GM18520 (cell line): ENCODE data around the gene COMMD6.

Source experiments
- ATAC-seq: cut with Tn5 transposase; IDR thresholded peaks from one replicate; pipeline ENCODE4 v1.9.1; 2021; ENCODE audit not compliant: unreplicated experiment

Gene COMMD6

DNA sequence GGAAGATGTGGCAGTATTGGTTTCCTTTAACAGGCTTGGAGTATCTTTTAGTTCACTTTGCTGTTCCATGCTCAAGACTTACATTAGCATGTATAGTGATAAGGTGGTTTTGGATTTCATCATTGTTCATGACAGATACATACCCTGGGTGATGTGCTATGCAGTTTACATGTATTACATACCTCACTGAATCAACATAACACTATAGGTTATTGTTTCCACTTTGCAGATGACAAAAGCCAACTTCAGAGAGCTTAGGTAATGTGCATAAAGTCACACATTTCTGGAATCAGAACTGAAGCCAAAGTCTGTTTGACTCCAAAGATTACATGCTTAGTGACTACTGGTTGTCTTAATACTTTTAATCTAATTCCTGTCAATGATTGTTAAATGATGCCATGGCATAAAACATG, 7.1 kb downstream of the COMMD6 start:
- ATAC-seq, result no peak

DNA sequence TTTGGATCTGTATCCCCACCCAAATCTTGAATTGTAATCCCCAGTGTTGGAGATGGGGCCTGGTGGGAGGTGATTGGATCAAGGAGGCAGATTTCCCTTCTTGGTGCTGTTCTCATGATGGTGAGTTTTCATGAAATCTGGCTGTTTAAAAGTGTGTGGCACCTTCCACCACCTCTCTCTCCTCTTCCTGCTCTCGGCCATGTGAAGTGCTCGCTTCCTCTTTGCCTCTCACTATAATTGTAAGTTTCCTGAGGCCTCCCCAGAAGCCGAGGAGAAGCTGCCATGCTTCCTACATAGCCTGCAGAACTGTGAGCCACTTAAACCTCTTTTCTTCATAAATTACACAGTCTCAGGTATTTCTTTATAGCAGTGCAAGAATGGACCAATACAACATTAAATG, 15.7 kb downstream of the COMMD6 start:
- no peak for ATAC-seq

DNA sequence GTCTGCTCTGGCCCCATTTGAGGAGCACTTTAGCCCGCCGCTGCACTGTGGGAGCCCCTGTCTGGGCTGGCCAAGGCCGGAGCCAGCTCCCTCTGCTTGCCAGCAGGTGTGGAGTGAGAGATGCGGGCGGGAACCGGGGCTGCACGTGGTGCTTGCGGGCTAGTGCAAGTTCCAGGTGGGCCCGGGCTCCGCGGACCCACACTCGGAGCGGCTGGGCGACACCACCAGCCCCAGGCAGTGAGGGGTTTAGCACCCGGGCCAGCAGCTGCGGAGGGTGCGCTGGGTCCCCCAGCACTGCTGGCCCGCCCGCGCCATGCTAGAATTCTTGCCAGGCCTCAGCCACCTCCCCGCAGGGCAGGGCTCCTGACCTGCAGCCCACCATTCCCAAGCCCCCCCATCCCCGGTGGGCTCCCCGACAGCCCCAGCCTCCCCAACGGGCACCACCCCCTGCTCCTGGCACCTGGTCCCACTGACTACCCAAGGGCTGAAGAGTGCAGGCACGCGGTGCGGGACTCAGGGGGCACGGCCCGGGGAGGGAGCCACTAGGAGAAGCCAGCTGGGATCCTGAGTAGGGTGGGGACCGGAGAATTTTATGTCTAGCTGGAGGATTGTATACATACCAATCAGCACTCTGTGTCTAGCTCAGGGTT, 19.1 kb downstream of the COMMD6 start:
- no peak for ATAC-seq

DNA sequence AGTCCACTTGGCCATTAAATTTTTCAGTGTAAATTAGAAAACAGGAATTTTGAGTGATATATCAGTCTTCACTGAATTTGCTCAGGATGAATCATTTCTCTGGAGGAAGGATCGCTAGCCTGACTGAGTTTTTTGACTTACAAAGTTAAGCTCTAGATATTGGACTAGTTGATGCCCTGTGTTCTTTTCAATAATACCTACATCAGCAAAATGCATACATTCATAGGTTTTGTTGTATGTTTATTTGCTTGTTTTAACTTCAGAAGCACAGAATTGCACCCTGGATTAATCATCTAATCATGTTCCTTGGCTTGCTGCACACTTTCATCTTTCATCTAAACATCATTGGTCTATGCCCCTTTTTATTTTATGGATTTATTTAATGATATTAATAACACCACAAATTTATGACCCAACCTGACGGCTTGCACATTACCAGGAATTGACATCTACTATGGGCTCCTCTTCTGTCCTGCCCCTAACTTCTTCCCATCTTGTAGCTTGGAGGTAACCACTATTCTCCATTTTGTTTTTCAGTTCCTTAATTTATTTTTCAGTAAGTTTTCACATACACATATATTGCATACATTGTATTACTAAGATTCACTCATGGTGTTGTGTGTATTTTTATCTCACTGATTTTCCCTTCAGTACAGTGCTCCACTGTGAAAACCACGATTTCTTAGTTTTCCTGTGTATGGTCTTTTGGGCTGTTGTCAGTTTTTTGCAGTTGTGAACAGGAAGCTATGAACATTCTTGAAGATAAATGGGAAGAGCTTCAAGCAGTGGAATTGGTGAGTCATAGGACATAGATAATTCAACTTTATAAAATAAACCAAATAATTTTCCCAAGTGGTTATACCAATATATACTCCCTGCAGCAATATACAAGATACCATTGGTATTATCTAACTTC, 23.3 kb downstream of the COMMD6 start:
- ATAC-seq, result no peak

DNA sequence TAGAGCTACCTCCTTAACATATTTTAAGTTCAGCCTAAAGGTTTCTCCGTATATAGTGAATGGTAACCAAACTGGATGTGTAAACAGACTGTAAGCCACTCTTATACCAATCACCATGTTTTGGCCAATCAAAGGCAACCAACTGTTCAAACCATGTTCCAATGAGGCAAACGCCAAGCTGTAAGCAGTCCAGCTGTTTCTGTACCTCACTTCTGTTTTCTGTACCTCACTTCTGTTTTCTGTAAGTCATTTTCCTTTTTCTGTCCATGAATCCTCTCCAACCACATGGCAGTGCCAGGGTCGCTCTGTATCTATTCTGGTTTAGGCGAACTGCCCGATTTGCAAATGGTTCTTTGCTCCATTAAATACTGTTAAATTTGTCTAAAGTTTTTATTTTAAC, 24.4 kb downstream of the COMMD6 start:
- no peak for ATAC-seq

DNA sequence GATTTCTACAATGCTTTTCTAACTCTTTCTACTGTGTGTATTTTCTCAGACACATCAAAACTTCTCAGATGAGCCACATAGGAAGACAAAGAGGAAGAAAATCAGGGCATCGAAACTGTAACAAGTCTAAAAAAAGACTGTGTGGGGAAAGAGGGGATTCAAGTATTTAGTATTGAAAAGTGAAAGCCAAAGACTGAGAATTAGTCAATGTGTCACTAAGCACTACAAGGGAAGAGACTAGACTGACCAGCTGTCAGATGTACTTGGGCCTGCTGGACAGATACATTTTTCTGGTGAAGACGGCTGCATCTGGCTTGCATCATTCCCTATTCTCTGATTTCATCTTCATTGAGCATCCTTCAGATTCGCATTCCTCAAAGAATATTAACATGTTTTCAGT, 25.4 kb downstream of the COMMD6 start:
- peak; percentile 83 for ATAC-seq

DNA sequence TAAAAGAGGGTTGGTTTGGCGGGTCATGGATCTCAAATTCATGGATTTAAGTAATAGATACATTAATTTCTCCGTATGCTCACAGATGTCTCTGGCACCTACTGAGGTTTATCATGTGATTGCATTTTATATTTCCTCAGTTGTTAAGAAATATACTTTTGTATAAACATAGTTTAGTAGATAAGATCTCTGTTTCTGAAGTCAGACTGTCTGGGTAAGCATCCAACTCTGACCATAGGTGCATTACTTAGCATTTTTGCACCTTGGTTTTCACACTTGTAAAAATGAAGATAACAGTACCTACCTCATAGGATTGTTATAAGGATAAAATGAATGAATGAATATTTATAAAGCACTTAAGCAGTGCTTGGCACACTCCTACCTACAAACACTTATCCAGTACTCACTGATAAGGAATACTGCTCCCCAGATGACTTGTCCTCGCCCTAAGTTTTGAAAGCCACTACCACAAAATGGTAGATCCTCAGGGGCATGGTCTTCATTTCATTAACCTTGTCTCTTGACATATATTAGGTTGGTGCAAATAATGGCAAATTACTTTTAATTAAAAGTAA, 26.5 kb downstream of the COMMD6 start:
- no peak for ATAC-seq

DNA sequence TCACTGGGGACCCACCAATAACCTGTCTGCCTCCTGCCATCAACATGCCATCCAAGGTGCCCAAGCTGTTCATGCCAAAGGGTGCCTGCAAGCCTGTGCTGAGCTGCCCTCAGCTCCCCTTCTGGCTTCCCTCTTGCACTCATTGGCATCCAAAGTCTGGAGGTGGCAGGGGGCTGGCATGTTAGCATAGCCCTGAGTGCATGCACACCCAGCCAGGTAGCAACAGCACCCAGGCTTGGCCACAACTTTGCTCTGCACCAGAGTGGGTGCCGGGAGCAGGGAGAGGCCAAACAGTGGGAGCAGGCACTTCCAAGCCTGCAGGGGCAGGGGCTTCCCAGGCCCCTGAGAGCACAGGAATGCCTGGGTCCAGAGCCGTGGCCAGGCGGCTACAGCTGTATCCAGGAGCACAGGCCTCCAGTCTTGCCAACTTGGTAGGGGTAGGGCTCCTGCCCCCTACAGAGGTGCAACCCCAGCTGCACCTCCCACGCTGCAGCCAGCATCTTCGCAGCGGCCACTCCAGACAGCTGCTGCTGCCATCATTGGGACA, 29.6 kb downstream of the COMMD6 start:
- ATAC-seq, result no peak

DNA sequence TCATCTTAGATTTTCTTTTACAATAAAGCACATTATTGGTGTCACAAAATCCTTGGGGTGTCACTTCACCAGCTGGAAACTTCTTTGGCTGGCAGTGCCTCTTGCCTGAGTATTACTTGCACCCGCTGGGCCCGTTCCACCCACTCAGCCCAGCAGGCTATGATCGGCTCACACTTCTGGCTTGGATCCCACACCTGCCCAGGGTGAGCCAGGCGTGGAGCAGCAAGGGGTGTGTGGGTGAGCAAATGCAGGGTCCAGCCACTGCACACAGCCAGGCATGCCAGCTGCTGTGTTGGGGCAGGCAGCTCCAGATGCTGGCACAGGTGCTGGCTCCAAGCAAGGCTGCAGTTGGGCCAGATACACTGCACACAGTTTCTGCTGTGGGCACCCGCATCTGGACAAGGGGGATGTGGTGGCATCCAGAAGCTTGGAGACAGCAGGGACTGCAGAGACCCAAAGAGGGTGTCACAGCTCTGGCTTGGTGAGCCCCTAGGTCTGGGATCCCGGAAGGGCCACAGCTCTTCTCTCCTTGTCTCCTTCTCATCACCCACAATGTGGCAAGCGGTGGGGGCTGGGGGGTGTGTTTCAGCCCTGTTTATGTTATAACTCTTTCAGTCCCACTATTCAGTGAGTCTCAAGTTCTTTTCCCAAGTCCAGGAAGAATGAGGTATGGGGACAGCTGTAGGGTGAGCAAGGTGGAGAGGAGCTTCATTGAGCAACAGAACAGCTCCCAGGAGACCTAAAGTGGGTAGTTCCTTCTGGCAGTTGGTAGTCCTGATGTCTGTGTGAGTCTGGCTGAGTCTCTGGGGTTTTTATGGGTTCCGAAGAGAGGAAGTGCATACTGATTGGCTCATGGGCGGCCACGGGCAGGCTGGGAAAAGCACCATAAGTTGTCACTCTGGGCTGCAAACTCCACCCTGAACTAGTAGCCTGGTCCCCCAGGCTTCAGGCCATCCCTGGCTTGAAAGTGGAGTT, 30.3 kb downstream of the COMMD6 start:
- ATAC-seq, result peak; percentile 31

DNA sequence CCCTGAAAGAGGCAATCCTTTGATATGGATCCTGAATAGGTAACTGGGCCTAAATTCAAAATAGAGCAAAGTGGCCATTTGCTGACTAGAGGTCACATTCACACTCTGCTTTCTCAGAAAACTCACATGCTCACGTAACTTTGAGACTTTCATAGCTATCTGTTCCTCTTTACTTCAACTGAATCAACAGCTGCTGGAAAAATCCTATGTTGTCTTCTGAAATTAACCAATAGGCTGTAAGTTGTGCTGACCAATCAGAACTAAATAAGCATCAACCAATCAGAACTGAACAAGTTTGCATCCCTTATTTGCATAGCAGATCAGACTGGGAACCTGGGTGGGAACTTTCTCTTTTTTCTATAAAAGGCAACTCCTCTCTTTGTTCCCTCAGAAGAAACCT, 31.6 kb downstream of the COMMD6 start:
- ATAC-seq, result no peak

DNA sequence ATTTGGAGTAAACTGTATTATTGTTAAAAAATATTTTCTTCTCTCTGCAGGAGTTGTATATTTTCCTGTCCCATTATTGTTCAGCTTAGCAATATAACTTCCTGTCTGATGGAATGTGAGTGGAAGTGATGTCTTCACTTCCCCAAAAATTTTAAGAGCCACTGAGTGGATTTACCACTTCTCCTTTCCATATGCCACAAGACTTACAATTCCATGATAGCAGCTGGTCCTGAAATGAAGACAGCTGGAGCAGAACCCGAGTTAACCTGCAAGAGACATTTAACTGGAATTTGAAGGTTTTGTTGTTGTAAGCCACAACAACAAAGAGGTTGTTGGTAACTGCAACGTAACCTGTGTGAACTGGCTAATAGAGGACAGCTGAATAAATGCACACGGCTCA, 32.3 kb downstream of the COMMD6 start:
- ATAC-seq, result no peak

DNA sequence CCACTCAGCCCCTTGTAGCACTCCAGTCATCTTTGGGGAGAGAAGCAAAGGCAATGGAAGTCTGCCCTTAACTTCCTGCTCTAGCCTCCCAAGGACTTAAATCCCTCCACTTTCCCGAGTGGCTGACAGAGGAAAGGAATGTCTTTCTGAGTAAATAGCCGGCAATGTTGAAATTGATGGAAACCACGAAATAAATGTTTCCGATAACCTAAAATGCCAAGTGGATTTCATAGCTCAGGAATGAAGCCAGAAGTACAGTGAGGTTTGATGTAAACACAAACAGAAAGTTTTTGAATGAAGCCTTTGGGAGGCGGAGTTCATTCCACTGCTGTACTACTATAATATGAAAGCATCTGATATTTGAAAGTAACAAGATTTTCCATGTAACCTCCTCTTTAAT, 41.7 kb downstream of the COMMD6 start:
- ATAC-seq, result no peak

DNA sequence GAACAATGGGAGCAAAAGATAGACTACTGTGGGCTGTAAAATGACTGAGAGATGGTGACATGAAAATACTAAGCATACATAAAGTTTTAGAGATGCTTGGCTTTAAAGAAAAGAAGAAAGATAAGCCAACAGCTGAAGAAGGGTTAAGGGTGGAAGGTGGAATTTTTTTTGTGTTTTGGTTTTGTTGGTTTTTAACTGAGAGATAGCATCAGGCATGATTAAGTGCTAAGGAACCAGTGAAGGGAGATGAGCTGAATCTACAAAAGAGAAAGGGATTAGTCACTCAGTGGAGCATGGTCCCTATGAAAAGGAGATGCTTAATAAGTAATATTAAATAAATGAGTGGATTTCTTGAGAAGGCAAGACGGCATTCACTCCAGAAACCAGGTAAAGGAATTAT, 43.1 kb downstream of the COMMD6 start:
- ATAC-seq, result no peak

DNA sequence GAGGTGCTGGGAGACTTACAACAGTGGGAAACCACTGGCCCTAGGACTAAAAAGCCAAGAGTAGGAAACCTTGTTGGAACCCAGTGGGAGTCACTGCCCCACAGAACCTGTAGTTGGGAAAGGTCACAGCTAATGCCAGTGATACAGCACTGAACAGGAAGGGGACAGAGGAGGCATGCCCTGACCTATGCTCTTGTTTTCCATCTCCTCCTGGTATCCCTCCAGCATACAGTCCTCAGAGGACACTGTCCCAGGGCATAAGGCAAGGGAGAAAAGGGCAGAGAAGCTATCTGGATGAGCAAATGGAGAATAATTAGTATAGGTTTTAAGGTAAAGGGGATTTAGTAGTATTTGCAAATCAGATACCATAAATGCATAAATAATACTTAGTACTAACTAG, 44.5 kb downstream of the COMMD6 start:
- no peak for ATAC-seq

DNA sequence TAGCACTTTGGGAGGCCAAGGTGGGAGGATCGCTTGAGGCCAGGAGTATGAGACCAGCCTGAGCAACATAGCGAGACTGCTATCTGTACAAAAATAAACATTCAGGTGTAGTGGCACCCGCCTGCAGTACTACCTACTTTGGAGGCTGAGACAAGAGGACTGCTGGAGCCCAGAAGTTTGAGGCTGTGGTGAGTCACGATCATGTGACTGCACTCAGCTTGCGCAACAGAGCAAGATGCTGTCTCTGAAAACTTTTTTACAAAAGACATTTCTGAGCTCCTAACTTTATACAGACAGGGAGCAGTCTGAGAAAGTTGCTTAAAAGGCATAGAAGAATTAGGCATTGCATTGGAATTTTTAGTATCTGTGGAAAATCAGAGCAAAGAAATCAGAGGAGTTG, 45.3 kb downstream of the COMMD6 start:
- no peak for ATAC-seq

DNA sequence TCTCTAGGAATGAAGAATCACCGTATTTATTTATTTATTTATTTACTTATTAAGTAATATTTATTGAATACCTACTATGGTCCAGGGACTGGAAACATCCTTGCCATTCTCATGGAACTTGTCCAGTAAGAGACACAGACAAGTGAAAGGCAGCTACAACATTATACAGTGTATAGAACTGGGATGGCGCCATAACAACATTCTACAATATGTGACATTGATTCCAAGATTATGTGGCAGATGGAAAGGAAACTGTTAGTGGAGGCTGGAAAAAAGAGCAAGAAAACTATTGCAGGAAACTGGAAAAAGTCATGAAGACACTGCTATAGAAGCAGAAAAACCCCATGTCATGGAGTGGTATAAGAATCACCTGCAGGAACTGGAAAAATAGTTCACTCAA, 46.3 kb downstream of the COMMD6 start:
- no peak for ATAC-seq

DNA sequence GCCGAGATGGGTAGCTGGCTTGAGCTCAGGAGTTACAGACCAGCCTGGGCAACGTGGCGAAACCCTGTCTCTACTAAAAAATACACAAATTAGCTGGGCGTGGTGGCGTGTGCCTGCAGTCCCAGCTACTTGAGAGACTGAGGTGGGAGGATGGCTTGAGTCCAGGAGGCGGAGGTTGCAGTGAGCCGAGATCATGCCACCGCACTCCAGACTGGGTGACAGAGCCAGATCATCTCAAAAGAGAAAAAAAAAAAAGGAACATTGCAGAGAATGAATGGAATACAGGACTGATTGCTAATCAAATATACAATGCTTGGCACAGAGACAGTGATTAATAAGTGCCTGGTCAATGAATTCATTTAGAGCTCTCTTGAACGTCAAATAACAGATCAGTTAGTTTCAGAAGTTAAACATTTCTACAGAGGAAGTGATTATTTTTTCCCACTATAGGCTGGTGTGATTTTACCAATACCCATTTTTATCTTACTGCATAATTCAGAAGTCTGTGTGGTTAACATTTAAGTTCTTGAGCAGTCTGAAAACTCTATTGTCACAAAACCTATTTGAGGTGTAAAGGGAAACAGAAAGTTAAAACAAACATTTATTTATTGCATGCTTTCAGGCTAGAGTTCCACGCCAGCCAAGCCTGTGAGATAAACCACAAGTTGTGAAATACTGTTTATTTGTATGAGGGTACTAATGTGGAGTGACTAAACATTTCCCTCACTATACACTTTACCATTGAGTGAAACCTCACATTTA, 48.0 kb downstream of the COMMD6 start:
- ATAC-seq, result peak; percentile 88

DNA sequence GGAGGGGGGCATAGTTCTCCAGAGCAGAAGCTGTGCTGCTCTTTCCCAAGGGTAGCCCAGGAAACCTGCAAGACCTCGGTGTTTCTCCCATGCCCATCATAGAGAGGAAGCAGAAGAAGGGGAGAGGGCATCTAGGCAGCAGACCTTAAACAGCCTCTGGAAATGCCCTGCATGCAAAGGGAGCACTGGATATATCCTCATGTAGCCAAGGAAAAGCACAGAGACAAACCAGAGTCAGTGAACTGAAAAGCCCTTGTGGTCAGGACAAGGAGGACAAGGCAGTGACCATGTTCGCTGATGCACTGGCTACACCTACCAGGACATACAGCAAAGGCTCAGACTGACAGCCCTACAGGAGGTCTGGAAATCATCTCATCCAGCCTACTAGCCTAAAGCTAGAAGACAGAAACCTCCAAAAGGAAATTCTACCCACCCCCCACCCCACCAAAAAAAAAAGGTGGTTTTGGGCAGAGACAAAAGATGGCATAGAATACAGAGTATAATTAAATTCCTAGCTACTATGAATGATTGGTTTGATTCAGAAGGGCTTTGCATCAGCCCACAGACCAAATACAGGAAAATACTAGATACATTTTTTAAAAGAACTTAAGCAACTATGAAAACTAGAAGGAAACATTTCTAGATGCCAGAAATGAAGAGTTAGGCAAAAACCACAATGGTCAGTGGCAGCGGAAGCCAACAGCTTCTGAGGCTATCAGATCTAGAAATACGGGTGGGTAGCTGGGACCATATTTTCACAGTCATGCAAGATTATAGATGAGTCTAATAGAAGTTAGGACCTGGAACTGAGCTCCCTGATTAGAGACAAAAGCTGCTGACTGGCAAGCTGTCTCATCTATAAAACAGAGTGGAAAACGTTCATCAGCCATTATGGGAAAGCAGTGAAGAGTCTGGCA, 51.2 kb downstream of the COMMD6 start:
- ATAC-seq, result no peak
